NCI-H2196 treated with DMSO at 0.1 percent for 48 hours (cell line): ENCODE results near the gene TEKT3.

Source experiments
- DNase-seq: peaks from one replicate; lab custom pipeline; 2025; ENCODE audit not compliant: unreplicated experiment; lab: John Stamatoyannopoulos, UW

The TEKT3 gene

DNA sequence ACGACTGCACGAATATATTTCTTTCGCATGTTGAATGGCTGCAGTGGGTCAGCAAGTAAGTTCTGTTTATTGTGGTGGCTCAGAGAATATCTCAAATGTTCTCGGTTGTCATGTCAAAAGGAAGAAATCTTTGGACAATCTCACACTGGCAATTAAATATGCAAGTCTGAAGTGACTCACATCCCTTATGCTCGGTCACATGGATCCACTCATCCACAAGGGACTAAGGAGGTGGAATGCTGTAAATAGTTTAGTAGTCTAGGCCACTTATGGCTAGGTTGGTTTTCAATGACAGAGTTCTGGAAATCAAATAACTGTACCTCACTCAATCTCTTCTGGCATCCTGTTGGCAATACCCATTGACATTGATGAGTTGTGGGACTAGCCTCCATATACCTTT lies 43.2 kb downstream of the TEKT3 start:
- DNase-seq = no peak

- DNase-seq = no peak
Measured at GRCh38 chr17:15293558-15293957, 47.8 kb downstream of the TEKT3 start.

DNA sequence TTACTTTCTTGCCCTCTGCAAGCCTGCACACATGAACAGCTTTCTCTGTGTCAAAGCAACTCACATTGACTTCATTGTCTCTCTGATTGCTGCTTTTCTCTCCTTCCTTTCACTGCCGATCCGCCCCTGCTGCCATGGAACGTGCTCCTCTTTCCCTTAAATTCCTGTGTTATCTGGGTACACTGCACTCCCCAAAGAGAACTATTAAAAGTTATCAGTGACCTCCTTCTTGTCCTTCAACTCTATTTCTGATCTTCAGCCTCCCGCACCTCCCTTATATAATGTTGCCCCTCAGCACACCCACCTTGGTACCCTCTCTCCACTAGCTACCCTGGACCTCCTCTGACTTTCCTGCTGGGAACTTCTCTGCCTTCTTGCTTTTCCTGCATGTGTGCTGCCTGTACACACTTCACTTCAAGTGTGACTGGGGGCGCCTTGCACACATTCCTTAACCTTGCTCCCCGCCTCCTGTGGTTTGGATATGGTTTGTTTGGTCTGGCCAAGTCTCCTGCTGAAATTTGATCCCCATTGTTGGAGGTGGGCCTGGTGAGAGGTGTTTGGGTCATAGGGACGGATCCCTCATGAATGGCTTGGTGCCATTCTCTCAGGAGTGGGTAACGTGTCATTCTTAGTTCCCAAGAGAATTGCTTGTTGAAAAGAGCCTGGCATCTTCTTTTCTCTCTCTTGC lies 49.6 kb downstream of the TEKT3 start:
- no peak for DNase-seq

- no peak for DNase-seq
Measured at GRCh38 chr17:15290605-15291004, 50.8 kb downstream of the TEKT3 start.

- no peak for DNase-seq
Measured at GRCh38 chr17:15289285-15290183, 51.9 kb downstream of the TEKT3 start.

- no peak for DNase-seq
Measured at GRCh38 chr17:15288859-15289258, 52.5 kb downstream of the TEKT3 start.

DNA sequence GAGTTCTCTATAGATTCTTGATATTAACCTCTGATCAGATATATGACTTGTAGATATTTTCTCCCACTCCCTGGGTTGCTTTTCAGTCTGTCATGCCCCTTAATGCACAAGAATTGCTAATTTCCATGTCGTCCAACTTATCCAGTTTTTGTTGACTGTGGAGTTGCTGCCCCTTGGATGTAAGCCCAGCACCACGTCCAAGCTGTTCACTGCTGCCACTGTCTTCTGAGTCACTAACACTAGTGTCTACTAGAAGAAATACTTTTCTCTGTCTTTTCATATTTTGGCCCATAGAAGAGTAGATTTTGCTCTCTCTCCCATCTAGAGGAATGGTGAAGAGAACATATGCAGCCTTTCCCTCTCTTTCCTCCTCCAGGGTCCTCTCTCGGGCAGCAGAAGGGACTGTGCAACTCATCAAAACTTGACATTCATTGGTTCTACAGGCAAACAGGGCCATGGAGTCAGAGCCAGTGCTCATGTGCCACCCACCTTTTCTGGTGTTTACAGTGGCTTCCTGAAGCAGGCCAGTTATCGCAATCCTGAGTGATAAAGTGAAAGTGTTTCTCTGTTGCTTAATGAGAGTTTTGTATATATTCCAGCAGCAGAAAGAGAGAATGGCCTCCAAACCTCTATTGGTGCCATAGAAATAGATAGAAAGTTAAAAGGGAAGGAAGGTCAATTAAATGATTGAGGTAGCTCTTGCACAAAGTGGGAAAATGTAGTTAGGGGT lies 53.7 kb downstream of the TEKT3 start:
- DNase-seq = no peak

DNA sequence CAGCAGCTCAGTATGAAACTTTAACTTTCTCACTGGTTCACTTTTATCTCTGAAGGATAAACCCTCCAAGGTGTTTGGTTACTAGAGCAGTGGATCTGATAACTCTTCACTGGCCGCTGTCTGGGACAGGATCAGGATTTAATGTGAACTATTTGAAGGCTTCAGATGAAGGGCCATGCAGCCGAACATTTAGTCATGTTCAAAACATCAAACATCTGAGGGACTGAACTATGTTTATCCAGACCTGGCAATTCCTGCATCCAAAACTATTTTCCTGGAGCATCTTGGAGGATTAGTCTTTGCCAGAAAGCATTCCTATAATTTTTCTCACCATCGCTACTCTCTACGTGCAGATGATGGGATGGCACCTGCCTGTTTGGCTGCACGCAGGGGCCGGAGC lies 55.9 kb downstream of the TEKT3 start:
- DNase-seq = no peak

DNA sequence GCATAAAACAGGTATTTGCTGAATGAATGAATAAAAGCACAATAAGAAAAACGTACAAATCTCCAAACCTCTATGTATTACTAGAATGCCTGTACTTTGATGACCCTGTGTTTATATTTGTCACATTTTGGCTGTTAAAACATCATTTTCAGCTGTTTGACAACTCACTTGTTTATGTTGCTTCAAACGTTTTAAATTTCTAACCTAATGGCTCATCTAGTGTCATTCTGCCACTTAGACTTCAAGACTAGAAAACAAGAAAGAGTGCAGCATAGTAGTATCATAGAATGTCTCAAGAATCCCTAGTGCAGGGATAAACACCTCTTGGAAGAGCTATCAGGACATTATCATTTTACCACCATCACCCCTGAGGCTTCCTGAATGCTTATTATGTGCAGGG lies 56.9 kb downstream of the TEKT3 start:
- DNase-seq = no peak

GRCh38 chr17:15284107-15284506 lies 57.3 kb downstream of the TEKT3 start:
- DNase-seq = no peak

DNA sequence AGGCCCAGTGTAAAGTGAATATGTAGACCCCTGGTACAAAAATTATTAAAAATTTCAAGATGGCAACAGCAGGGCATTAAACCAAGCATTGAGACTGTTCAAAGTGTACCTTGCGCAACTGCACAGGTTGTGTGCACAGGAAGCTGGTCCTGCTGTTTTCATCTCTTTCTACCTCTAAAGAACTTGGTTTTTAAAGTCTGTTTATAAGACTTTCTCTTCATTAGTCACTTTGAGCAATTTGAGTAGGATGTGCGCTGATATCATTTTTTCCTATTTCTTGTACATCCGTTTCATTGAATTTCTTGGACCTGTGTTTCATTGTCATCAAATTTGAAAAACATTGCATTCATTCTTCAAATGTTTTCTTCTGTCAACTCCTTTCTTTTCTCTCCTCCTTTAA lies 59.5 kb downstream of the TEKT3 start:
- DNase-seq = no peak

DNA sequence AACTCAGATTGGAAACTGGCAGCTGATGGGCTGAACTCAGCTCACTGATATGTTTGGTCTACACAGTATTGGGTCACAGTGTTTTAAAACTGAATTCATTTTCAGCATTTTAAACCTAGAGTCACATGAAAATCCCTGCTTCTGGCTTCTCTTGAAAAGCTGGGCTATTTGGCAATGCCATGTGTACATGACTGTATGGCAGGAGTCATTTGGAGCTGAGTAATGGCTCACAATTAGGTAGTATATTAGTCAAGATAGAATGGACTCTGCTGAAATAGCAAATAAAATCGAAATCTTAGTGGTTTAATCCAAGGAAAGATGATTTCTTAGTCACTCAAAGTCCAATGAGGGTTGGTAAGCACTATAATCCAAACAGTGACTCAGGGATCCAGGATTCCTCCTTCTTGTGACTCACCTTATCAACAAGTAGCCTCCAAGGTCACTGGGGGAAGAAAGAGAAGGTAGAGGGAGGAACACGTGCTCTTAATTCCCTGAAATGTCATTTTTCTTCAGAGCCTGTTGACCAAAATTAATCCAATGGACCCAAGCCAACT lies 62.4 kb downstream of the TEKT3 start:
- no peak for DNase-seq

DNA sequence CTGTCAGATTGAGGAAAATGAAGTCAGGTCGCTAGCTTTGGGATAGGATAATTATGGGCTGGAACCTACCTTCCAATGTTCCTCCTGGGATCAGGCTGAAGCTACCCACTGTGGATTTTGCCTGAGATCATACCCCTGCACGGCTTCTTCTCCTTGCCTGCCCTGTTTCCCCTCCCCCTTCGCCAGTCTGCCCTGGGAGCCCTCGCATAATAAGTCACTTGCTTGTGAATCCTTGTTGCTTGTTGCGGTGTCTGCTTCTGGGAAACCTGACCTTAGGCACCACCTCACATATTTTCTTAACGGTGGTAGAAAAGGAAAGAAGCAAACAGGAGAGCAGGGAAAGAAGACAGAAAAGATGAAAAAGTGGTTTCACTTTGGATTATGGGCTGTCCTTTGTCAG lies 63.0 kb downstream of the TEKT3 start:
- DNase-seq = no peak

- no peak for DNase-seq
Measured at GRCh38 chr17:15274017-15274416, 67.4 kb downstream of the TEKT3 start.

DNA sequence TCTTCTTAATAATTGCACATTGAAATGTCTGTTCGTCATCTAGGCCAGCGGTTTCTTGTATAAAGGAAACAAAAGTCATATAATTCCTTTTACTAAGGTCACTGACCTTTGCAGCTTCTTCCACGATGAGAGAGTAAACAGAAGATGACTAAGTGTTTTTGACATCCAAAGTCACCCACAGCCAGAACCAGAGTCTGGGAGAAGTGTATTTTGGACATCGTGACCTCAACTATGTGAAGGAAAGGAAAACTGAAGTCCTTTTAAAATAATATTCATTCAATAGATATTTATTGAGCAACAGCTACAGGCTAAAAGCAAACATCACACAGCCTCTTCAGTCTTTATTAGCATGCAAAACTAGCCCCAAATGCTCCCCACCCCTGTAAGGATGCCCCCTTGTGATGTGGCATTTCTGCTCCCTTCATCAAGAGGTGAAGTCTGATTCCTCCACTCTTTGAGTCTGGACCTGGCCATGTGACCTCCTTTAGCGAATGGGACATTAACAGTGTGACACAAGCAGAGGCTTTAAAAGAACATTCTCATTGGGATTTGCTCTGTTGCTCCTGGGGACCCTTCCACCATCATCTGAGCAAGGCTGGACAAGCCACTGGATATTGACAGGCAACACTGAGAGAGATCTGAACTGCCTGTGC lies 68.1 kb downstream of the TEKT3 start:
- no peak for DNase-seq

- DNase-seq = no peak
Measured at GRCh38 chr17:15271741-15272140, 69.7 kb downstream of the TEKT3 start.

- no peak for DNase-seq
Measured at GRCh38 chr17:15270628-15271381, 70.6 kb downstream of the TEKT3 start.

- no peak for DNase-seq
Measured at GRCh38 chr17:15269780-15270089, 71.7 kb downstream of the TEKT3 start.

DNA sequence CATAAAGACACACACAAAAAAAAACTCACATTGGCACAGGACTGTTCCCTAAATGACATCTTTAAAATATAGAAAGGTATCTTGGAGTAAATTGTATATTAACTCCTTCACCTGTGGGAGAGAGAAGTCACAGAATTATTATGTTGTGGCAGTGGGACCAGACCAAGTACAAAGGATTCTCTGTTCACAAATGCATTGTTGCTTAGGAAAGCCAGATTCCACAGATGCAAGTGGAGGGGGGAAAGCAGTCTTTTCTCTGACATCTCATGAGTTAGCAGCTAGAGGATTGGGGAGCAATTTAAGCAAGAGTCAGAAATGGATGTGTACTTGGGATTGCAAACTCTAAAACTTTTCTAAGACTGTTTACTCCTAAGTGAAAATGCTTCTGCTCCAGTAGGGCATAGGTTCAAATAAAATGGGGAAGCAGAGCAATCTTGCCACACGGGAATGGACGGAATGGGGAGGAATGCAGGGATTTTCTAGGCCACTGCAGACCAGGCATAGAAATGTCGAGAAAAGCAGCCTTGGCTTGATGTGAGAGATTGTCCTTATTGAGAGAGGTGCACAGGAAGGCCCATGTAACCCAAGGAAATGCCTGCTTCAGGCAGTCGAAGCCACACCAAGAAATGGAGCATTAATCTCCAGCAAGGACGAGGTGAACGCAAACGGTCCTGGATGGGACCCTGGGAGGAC lies 72.2 kb downstream of the TEKT3 start:
- no peak for DNase-seq

GRCh38 chr17:15268461-15268860 lies 72.9 kb downstream of the TEKT3 start:
- DNase-seq = no peak
